Esophagus mucosa (tissue), 1 donor: ENCODE measurements around the gene DYNC1LI2. TPM values are rescaled to one million over a fixed set of nuclear protein-coding genes. Genes with fewer than 3 reads are reported as not detected.

Experiments used
- ATAC-seq: fragments of 200-7000 bp; cut with Tn5 transposase; one replicate; pipeline ENCODE4 v1.9.1; 2020
- total RNA-seq: library from RNA; stranded (reverse); gene quantifications from one replicate; pipeline ENCODE4 v1.2.4, GENCODE V29; 2023
- donor health status: DM: yes; HTN: yes; CAD: no.

The DYNC1LI2 gene
- total RNA-seq, 1 donor from 2014 or later: 69.4 TPM

GRCh38 chr16:66735891-66736290, 15.5 kb downstream of the DYNC1LI2 start:
- peak; percentile 61 for ATAC-seq

GRCh38 chr16:66731101-66731500, 20.3 kb downstream of the DYNC1LI2 start:
- no peak for ATAC-seq

GRCh38 chr16:66728804-66729203, 22.6 kb downstream of the DYNC1LI2 start:
- no peak for ATAC-seq

GRCh38 chr16:66728117-66728787, 23.2 kb downstream of the DYNC1LI2 start:
- ATAC-seq: peak; percentile 71

- peak; percentile 48 for ATAC-seq
These were observed 30.6 kb downstream of the DYNC1LI2 start for GRCh38 chr16:66720766-66721165.

GRCh38 chr16:66719246-66719645, 32.2 kb downstream of the DYNC1LI2 start:
- ATAC-seq: no peak

GRCh38 chr16:66717776-66718175, 33.6 kb downstream of the DYNC1LI2 start:
- peak; percentile 23 for ATAC-seq

GRCh38 chr16:66717112-66717675, 34.2 kb downstream of the DYNC1LI2 start:
- peak; percentile 34 for ATAC-seq

- ATAC-seq: peak; percentile 16
These were observed 36.6 kb downstream of the DYNC1LI2 start for GRCh38 chr16:66714654-66715307.

GRCh38 chr16:66714062-66714461, 37.3 kb downstream of the DYNC1LI2 start:
- no peak for ATAC-seq

GRCh38 chr16:66713076-66713475, 38.3 kb downstream of the DYNC1LI2 start:
- no peak for ATAC-seq

GRCh38 chr16:66712512-66712911, 38.9 kb downstream of the DYNC1LI2 start:
- peak; percentile 30 for ATAC-seq

GRCh38 chr16:66711581-66711980, 39.8 kb downstream of the DYNC1LI2 start:
- no peak for ATAC-seq

GRCh38 chr16:66706506-66706880, 44.9 kb downstream of the DYNC1LI2 start:
- ATAC-seq: no peak

GRCh38 chr16:66705790-66706505, 45.5 kb downstream of the DYNC1LI2 start:
- ATAC-seq: peak; percentile 60

- ATAC-seq: no peak
These were observed 47.8 kb downstream of the DYNC1LI2 start for GRCh38 chr16:66703406-66704215.

GRCh38 chr16:66701516-66701915, 49.9 kb downstream of the DYNC1LI2 start:
- no peak for ATAC-seq

- ATAC-seq: no peak
These were observed 50.4 kb downstream of the DYNC1LI2 start for GRCh38 chr16:66701026-66701425.

GRCh38 chr16:66699898-66700297, 51.5 kb downstream of the DYNC1LI2 start:
- no peak for ATAC-seq

GRCh38 chr16:66698046-66698445, 53.4 kb downstream of the DYNC1LI2 start:
- no peak for ATAC-seq

- peak; percentile 95 for ATAC-seq
These were observed 54.5 kb downstream of the DYNC1LI2 start, which contains the start of gene CMTM4 for GRCh38 chr16:66696669-66697630. Gene CMTM4, minus strand, starts transcription at chr16:66696743. Its CDS starts 218 bp downstream, at chr16:66696525.
